Activated CD4-positive, CD25-positive, alpha-beta regulatory T cell treated with anti-CD3 and anti-CD28 coated beads, Interleukin-2, amount 50 U/mL, for 72 hours (primary cell): ENCODE results near the gene CLIC5.

ENCODE experiments used
- DNase-seq: peaks from one replicate; pipeline ENCODE4 v3.0.0; 2021

CLIC5 gene

DNA sequence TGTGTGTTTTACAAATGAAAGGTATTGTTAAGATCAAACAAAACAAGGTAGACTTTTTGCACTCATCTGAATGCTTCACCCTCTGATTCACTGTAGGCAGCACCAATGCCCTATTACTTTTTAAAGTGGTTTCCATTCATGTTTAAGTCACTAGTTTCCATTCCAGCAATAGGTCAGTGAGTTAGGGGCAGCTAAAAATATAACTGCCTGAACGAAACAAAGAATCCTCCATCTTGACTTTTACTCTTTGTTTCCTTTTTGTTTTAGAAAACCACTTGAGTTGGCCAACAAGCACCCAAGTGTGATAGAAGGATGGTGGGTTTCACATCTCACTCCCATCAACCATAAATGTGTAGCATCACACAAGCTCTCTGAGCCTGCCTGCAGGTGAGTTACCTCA, 25.5 kb downstream of the CLIC5 start:
- DNase-seq = no peak

DNA sequence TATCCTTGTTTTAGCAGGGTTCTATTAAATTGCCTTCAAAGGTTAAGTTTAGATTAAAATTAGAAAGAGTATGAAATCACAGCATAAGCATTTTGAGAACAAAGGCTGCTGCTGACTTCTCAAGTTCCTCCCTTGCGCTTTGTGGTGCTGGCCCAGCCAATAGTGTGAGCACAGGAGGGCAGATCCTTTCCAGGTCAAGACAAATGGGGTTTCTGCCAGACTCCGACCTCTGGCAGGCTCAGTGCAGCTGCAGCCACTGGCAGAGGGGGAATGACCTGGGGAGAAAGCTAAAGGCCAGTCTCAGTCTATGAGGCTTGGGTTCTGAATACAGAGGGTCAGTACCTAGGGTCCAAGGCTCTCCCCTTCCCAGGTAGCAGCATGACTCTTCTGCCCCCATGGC, 27.0 kb downstream of the CLIC5 start:
- no peak for DNase-seq

DNA sequence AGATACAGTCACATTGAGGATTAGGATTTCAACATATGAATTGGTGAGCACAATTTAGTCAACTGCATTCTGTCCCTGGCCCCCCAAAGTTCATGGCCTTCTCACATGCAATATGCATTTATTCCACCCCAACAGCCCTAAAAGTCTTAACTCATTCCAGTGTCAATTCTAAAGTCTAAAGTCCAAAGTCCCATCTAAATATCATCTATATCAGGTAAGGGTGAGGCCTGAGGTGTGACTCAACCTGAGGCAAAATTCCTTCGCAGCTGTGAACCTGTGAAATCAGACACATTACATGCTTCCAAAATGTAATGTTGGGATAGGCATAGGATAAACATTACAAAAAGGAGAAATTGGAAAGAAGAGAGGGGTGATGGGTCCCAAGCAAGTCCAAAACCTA, 27.8 kb downstream of the CLIC5 start:
- no peak for DNase-seq

DNA sequence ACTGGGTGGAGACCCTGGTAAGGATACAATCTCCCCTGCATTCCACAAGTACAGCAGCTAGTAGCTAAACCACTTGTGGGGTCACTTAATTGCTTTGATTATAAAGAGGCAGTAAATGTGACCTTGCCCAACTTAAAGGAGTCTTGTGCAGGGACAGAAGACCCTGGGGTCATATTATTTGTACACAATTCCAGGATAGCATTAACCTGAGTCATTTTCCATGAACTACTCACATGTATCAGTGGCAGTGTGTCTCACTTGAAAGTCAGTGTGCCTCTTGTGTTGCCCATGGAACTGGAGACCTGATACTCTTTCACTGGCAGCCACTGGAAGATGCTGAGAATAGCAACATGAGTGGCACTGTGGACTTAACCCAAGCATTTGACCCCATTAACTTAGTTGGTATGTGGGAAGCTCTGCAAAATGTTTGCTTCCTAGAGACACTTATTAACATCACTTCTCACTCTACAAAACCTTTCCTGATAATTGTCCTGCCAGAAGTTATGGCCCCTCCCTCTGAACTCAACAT, 28.9 kb downstream of the CLIC5 start:
- DNase-seq = no peak

DNA sequence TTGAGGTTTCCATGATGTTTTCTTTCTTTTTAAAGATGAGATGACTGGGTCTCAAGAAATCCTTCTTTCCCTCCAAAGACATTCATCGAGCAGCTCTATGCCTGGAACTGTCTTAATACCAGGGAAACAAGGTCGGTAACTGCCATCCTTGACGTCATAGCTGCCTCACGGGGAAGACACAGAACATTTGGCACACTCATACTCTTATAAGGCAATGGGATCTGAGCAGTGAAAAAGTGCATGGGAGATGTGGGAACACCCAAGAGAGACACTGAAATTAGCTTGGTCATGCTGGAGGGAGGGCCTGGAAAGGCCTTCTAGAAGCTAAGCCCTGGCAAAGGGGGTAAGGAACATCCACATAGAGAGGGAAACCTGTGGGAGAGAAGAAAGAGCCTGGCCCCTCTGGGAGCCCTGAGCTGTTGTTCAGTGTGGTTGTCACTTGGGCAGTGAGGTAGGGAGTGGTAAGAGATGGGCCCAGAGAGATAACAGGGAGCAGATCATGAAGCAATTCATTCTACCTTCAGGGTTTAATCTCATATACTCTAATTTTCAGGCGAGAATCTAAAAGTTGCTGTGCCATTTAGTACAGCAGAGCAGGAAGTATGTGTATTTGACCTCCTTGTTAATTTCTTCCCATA, 30.8 kb downstream of the CLIC5 start:
- no peak for DNase-seq

DNA sequence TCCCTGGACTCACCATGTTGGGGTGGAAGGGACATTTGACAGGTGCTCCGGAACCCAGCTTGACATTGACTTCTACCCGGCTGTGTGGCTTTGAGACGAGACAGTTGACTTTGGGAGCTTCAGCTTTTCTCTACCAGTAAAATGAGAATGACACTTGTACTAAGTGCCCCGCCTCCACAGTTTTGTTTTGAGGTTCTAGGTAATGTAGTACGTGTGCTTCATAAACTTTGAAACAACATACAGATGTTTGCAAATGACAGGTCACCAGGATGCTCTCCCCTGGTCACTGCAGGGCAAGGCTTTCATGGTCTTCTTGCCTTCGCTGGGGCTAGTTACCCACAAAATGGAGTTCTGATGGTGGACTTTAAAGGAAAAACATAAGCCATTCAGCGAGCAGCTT, 31.3 kb downstream of the CLIC5 start:
- no peak for DNase-seq

DNA sequence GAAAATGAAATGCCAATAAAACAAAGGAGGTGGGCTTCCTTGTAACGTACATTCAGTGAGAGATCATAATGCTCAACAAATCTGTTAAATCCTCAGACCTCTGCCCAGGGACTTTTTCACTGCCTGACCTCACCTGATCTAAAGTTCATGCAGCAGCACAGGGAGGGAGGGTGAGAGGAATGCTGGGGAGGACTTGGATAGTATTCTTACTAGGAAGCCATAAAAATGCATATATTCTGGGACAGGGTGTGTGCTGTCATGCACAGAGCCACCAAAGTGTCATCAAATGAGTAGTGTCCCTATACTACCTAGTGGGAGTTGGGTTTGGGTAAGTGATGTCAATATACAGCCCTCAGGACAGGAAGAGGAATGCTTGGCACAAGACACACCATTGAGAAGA, 32.6 kb downstream of the CLIC5 start:
- no peak for DNase-seq

DNA sequence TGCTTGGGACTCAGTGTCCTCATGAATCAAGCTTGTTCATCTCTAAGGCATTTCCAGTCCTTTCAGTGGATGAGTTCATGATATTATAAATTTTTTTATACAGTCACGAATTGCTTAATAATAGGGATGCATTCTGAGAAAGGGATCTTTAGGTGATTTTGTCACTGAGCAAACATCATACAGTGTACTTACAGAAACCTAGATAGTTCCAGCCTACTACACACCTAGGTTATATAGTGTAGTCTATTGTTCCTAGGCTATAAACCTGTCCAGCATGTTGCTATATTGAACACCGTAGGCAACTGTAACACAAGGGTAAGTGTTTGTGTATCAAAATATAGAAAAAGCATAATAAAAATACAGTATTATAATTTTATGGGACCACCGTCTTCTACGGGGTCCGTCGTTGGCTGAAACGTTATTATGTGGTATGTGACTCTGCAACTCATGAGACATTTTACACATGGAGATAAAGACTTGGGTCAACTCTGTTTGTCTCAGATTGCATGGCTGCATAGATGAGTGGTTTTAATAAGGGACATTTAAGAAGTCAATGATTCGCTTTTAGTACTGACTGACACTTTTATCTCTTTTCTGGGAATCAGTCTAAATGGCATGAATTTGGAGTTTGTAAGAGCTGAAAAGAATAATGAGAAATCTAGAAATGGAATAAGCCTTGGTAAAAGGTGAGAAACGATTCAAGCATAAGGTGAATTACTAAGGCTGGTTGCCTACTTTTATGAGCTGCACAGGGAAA, 33.2 kb downstream of the CLIC5 start:
- DNase-seq = no peak

DNA sequence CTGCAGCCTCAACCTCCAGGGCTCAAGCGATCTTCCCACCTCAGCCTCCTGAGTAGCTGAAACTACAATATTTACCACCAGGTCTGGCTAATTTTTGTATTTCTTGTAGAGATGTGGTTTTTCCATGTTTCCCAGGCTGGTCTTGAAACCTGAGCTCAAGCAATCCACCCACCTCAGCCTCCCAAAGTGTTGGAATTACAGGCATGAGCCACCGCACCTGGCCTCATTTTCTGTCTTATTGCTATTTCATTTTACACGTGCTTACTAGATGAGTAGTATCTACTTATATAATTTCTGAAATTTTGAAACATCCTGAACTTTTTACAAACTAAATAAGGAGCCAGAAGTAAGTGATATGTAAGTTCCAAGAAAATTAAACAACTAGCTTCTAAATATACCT, 34.6 kb downstream of the CLIC5 start:
- no peak for DNase-seq

DNA sequence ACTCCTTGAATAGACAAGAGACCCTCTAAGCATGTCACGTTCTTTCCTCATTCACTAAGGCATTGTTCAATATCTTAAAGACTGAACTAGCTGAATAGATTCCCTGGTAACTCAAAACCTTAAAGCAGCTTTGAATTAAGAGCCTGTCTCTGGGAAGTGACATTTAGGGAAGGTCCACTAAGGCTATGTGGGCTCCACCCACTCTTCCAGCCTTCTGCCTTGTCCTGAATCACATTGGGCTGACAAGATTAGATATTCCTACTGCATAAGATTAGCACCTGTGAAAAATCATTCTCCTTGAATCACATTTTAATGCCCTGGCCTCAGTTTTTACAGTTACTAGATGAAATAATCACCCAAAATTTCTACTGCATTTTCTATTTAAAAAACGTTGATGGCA, 36.3 kb downstream of the CLIC5 start:
- DNase-seq = no peak

DNA sequence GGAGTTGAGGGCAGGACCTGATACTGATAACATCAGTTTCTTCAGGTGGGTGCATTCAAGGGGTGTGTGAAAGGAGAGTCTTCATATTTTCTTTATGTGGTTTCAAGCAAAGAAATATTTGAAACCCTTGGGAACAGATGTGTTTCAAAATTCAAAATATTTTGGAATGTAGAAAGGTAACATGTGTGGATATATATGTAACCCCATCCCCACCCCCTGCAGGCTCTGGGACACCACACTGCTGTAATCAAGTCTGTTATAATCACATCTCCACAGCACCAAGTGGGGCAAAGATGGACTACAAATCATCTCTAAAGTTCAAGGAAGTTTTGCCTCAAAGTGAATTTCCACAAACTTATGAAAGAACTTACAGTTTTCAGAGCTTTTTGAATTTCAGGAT, 41.1 kb downstream of the CLIC5 start:
- DNase-seq = no peak

DNA sequence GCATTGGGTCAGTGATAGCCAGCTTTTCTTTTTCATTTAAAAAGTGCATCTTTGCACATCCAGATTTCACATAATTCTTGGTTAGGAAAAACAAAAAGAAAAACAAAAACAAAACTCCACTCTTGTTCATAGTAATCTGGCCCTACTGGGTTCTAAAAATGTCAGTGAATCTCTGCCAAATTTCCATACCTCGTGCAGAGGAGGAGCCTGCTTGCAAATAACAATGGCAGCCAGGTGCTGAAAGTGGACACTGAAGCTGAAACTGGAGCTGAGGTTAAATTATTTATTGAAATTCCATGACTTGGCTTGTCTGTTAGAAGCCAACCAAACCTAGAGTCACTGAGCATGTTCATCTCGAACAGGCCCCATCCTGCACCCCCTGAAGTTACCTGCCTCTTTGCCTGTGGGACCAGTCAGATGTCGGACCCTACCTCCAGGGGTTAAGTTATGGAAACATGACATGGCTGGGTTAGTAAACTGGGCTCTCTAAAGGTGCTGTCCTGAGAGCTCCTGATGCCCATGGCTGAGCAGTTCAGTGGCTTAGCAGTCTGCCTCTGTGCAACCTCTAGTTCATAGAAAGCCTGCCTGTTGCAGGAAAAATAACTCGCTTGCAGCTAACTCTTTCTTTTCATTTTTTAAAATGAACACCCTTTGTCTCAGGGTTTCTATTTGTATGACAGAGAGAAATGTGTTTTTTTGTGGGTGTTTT, 42.7 kb downstream of the CLIC5 start:
- no peak for DNase-seq

DNA sequence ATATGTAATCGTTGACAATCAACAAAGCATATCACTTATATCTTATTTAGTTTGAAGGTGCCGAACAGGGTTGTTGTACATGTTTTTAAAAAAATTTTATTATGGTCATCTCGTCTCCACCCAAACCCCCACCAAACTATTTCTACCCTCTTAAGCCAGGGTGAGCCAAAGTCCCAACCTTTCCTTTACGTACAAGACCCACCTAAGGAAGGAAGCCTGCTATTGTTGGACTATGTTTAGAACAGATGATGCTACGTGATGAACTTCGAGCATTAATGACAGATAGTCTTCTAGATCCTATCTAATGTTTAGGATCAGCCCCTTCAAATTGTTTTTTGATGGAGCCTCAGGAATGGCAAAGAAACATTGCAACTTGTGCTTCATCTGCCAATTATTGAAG, 44.4 kb downstream of the CLIC5 start:
- DNase-seq = no peak

DNA sequence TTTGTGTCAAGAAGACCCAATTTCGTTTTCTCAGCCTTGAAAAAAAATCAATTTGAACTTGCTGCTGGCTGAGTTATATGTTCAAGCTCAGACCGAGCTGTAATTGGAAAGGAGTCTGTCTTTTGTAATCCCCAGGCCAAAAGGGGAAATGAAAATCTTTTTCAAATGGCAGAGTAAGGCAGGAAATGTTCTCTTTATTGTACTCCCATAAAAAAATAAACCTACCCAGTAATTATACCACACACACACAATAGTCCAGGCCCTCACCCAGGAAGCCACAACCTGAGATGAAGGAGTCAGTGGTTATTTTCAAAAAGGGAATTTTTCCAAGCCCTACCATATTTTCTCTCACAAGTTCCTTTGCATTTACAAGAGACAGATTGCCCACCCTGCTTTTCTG, 45.3 kb downstream of the CLIC5 start:
- no peak for DNase-seq

DNA sequence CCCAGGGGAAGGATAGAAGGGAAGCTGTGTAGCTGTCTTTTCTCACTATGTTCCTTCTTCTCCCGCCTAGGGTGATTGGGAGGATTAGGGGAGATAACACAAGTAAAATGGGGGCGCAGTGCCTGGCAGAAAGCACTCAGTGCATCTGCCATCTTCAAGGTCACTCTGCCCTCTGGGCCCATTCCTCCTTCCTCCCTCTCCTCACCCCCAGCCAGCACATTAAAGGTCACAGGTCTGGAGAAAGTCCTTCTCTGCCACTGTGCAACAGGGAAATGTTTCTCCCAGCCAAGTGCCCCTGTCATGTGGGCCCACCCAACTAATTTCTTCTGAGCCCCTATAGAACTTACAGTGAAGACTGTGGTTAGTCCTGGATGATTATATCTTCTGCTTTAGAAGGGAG, 45.8 kb downstream of the CLIC5 start:
- DNase-seq = no peak

DNA sequence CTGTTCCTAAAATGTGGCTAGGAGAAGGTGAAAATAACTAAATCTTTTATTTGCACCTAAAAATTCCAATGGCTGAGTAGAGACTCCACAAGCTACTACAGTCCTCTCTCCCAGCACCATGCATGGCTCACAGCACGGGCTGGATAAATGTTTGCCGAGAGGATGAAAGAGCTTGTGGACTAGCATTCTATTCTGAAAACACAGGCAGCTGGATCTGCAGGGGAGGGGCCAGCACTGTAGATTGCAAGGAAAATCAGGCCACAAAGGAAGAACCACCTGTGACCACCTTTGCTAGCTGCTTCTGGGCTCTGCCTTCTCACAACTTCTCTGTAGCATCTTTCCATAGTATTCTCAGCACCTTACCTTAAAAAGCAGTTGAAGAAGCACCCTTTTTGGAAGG, 46.6 kb downstream of the CLIC5 start:
- no peak for DNase-seq

DNA sequence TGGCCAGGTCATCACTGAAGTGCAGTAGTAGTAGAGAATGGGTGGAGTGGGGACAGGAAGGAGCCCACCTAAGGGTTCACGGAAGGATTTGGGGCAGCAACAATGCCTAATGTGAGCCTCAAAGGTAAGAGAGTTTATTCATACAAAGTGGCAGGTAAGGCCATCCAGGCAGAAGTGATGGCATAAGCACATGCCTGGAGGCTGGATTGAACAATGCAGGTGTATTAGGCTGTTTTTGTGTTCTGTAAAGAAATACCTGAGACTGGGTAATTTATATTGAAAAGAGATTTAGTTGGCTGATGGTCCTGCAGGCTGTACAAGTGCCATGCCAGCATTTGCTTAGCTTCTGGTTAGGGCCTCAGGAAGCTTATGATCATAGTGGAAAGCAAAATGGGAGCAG, 48.3 kb downstream of the CLIC5 start:
- no peak for DNase-seq

DNA sequence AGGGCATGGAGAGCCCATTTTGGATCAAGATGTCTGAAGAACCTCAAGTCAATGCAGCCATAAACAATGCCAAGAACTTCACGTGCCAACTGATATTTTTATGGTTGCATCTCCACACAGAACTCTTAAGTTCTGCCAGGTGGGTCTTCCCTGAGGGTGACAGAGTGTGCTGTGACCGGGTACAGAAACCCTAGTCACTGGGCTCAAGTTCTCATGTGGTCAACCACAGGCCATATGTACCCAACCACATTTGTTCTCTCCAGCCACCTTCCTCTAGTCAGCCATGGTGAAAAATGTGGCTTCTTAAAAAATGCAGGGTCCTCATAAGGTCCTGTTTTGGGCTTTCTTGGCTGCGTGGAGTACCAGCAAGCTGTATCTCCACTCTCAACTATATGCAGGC, 48.9 kb downstream of the CLIC5 start:
- no peak for DNase-seq

DNA sequence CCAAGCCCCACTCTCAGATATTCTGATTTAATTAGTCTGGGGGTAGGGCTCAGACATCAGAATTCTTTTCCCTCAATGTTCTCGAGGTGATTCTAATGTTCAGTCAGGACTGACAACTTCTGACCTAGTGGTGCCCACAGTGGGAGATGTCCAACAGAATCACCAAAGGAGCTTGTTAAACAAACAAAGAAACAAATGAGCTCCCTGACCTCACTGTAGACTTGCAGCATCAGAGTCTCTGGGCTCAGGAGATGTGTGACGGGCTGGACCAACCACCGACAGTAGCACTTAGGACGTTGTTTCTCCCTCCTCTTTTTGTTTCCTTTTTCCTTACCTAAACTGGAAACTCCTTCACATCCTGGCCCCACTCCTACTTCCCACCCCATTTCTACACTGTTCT, 49.3 kb downstream of the CLIC5 start:
- DNase-seq = no peak

DNA sequence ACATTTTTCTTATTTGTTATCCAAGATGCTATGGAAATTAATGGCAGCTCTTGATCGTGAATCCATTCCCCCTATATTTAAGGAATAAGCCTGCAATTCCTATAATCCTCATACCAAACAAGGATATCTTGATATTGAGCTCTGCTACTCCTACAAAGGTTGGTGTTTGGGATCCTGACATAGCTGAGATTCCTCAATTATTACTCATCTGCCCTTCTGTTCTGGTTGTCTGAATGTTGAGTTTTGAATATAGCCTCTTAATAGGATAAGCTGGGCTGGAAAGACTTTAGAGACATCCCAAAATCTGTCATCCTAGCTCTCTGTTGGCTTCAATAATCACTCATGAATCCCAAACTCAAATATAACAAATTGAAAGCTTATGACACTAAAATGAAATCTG, 49.9 kb downstream of the CLIC5 start:
- no peak for DNase-seq

DNA sequence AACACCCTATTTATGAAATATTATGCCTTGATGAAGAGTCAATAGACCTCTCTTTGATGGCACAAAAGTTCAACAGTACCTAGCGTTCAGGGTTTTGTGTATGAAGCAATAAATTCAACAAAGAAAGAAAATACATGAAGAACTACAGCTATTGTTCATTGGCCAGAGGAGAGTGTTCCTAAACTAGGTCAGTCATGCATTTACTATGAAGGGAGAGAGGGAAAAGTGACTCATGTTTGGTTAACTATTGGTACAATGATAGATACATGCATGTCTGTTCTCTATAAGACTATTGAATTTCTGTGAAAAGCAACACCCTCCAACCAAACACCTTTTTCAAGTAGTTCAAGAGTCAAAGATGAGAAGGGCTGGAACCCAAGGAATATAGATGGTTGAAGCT, 50.7 kb downstream of the CLIC5 start:
- DNase-seq = no peak

DNA sequence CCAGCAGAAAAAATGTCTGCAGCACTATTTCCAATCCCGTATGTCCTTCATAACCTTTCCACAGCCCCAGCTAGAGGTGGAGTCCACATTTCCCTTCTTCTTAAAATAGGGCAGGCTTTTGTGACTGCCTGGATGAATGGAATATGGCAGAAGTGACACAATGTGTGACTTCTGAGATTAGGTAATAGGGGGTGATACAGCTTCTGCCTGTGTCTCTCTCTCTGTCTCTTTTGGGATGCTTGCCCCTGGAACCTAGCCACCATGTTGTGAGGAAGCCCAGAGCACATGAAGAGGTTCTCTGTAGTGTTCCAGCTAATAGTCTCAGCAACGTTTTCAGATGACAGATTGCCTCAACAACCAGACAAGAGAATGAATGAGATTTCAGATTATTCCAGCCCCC, 51.4 kb downstream of the CLIC5 start:
- no peak for DNase-seq

DNA sequence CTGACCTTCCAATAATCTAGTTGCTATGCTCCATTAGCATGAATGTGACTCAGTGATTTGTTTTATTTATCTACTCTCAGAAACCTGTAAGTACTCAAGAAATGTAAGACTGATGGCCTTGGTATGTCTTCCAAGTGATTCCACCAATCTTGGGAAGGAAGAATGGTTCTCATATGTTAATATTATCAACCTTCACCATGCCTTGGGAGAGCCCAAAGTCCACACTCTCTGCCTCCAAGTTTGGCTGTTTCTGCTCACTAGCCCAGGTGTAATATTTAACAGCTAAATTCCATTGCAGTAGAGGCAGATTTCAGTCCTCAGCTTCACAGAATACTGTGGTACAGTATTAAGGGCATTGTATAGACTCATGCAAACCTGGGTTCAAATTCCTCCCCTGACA, 51.8 kb downstream of the CLIC5 start:
- DNase-seq = no peak

DNA sequence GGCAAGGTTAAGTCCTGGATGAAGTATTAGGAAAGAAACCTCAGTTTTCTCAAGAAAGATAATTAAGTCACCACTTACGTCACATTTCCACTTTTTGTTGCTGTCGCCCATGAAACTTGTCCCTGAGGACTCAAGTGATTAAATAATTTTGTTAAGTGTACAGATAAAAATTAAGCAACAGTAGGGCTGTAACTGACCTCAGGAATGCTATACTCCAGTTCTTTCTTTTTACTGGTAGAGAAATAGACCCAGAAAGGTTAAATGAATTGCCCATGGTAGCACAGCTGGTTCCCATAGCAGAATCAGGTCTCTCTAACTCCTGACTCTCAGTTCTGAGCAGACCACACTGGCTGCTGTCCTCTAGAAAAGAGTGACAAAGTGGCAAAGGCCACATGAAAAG, 54.5 kb downstream of the CLIC5 start:
- DNase-seq = no peak
